GM12878 (cell line): ENCODE results near the gene THSD8. TPM values are rescaled to one million over a fixed set of nuclear protein-coding genes. Genes with fewer than 3 reads are reported as not detected.

ENCODE experiments used
- ATAC-seq: fragments of 200-7000 bp; cut with Tn5 transposase; 3 replicates; pipeline ENCODE4 v1.9.1; 2020; ENCODE audit warnings: mild to moderate bottlenecking, moderate library complexity
- BruUV-seq: library from RNA; stranded (reverse); fragments of 400-500 nt; replicated peaks from 2 replicates; lab custom pipeline; 2021; lab: Mats Ljungman, UMichigan
- CTCF ChIA-PET: fragments of 300-600 bp; sonication (Branson Sonifier 250); formaldehyde crosslinking; extraction: SDS; loops from one replicate; lab custom pipeline; 2021; ENCODE audit warnings: inconsistent platforms; lab: Yijun Ruan, JAX
- POLR2A ChIA-PET: fragments of 350-600 bp; formaldehyde crosslinking; extraction: SDS; loops from one replicate; lab custom pipeline; 2021; ENCODE audit warnings: inconsistent platforms; lab: Charles Lee
- RAD21 ChIA-PET: fragments of 300-600 bp; sonication (Branson Sonifier 250); formaldehyde crosslinking; loops from one replicate; lab custom pipeline; 2023; ENCODE audit warnings: antibody characterized with exemption; ENCODE audit not compliant: unreplicated experiment; lab: Charles Lee
- SMC1A ChIA-PET: fragments of 300-600 bp; sonication (Branson Sonifier 250); formaldehyde crosslinking; loops from one replicate; lab custom pipeline; 2023; ENCODE audit not compliant: unreplicated experiment, uncharacterized antibody; lab: Charles Lee
- DNase-seq: peaks from one replicate; pipeline ENCODE4 v3.0.0-alpha.2; 2011; ENCODE audit warnings: low read depth, low spot score
- FAIRE-seq: peaks from 3 replicates; lab custom pipeline; 2011; peaks lifted over from hg19 to GRCh38; lab: Jason Lieb, UNC
- H2AFZ ChIP-seq: 2 replicates; pipeline ENCODE4 v1.6.0; 2011; ENCODE audit warnings: low read depth, low read length, control low read depth; ENCODE audit not compliant: control insufficient read depth
- H3K27ac ChIP-seq: 2 replicates; pipeline ENCODE4 v1.5.1; 2011; ENCODE audit warnings: control low read depth; ENCODE audit not compliant: control insufficient read depth, insufficient read depth
- H3K27me3 ChIP-seq, 2 experiments: replicated peaks in 1 of 2; 2 replicates each; pipeline versions ENCODE4 v1.6.0 to v1.6.1; 2011; ENCODE audit warnings: low read length in 1 of 2; ENCODE audit not compliant: control insufficient read depth in 2 of 2, insufficient read depth in 2 of 2
- H3K36me3 ChIP-seq, 2 experiments: 2 replicates each; pipeline ENCODE4 v1.5.1; 2011; ENCODE audit warnings: low read length in 1 of 2; ENCODE audit not compliant: control insufficient read depth in 2 of 2, insufficient read depth in 2 of 2
- H3K4me1 ChIP-seq: 2 replicates; pipeline ENCODE4 v1.6.1; 2011; ENCODE audit warnings: mild to moderate bottlenecking, low read length, moderate library complexity, mixed read lengths; ENCODE audit not compliant: control insufficient read depth, insufficient read depth
- H3K4me2 ChIP-seq: 2 replicates; pipeline ENCODE4 v1.6.0; 2011; ENCODE audit warnings: control low read depth; ENCODE audit not compliant: control insufficient read depth, insufficient read depth
- H3K4me3 ChIP-seq: fragments of 200-600 bp; sonication (generic); 2 replicates; pipeline ENCODE4 v1.5.1; 2016
- H3K79me2 ChIP-seq: 2 replicates; pipeline ENCODE4 v1.6.0; 2011; ENCODE audit warnings: low read length; ENCODE audit not compliant: control insufficient read depth, insufficient read depth
- H3K9ac ChIP-seq: 2 replicates; pipeline ENCODE4 v1.8.0; 2011; ENCODE audit warnings: low read length, control low read depth, mixed read lengths; ENCODE audit not compliant: control insufficient read depth, insufficient read depth
- H3K9me3 ChIP-seq: replicated peaks from 3 replicates; pipeline ENCODE4 v1.5.1; 2011; ENCODE audit warnings: mild to moderate bottlenecking, low read length; ENCODE audit not compliant: control insufficient read depth, insufficient read depth
- H4K20me1 ChIP-seq: 2 replicates; pipeline ENCODE4 v1.6.0; 2011; ENCODE audit not compliant: control insufficient read depth, insufficient read depth
- CBFB ChIP-seq: IDR thresholded peaks from 2 replicates; pipeline ENCODE4 v1.6.1; 2016; ENCODE audit warnings: antibody characterized with exemption, low read depth
- EED ChIP-seq: sonication (generic); IDR thresholded peaks from 2 replicates; pipeline ENCODE4 v1.6.1; 2016; ENCODE audit warnings: antibody characterized with exemption, low read depth
- EP300 ChIP-seq, 2 experiments: fragments of 150-350 bp in 1 of 2; IDR thresholded peaks; 2 replicates each; pipeline ENCODE4 v1.6.1; 2011 to 2012; ENCODE audit warnings: low read depth in 2 of 2, low read length in 2 of 2, borderline replicate concordance in 1 of 2, improper control_type of control experiment in 1 of 2, inconsistent platforms in 1 of 2; ENCODE audit not compliant: control insufficient read depth in 1 of 2
- FOXK2 ChIP-seq: fragments of 450-650 bp; IDR thresholded peaks from 2 replicates; pipeline ENCODE4 v1.6.1; 2017; ENCODE audit warnings: mild to moderate bottlenecking, moderate library complexity
- GATAD2B ChIP-seq: fragments of 450-650 bp; conservative IDR thresholded peaks from 2 replicates; pipeline ENCODE4 v1.6.1; 2017; ENCODE audit warnings: low read depth, mild to moderate bottlenecking, moderate library complexity
- IKZF2 ChIP-seq, 2 experiments: fragments of 450-650 bp; IDR thresholded peaks; 2 replicates each; pipeline ENCODE4 v1.6.1; 2017; ENCODE audit warnings: mild to moderate bottlenecking in 2 of 2, moderate library complexity in 2 of 2
- KLF5 ChIP-seq: fragments of 450-650 bp; IDR thresholded peaks from 2 replicates; pipeline ENCODE4 v1.6.1; 2014; ENCODE audit warnings: mild to moderate bottlenecking; ENCODE audit not compliant: partially characterized antibody
- MXI1 ChIP-seq: fragments of 150-350 bp; IDR thresholded peaks from 2 replicates; pipeline ENCODE4 v1.6.1; 2011; ENCODE audit warnings: low read depth, mild to moderate bottlenecking, inconsistent platforms, low read length, improper control_type of control experiment
- NBN ChIP-seq: fragments of 450-650 bp; IDR thresholded peaks from 2 replicates; pipeline ENCODE4 v1.6.1; 2016
- RAD21 ChIP-seq: IDR thresholded peaks from 2 replicates; pipeline ENCODE4 v1.6.1; 2011; ENCODE audit warnings: mild to moderate bottlenecking, low read depth, low read length, moderate library complexity; ENCODE audit not compliant: insufficient read depth
- SMAD1 ChIP-seq: fragments of 450-650 bp; IDR thresholded peaks from 2 replicates; pipeline ENCODE4 v1.6.1; 2018; ENCODE audit warnings: mild to moderate bottlenecking, low read depth; ENCODE audit not compliant: partially characterized antibody
- SMARCA5 ChIP-seq: fragments of 450-650 bp; IDR thresholded peaks from 2 replicates; pipeline ENCODE4 v1.6.1; 2017; ENCODE audit warnings: mild to moderate bottlenecking
- TARDBP ChIP-seq: IDR thresholded peaks from 2 replicates; pipeline ENCODE4 v1.6.1; 2016; ENCODE audit warnings: borderline replicate concordance
- TCF7 ChIP-seq: IDR thresholded peaks from 2 replicates; pipeline ENCODE4 v1.6.1; 2014; ENCODE audit warnings: antibody characterized with exemption, borderline replicate concordance
- USF1 ChIP-seq: IDR thresholded peaks from 2 replicates; pipeline ENCODE4 v1.6.1; 2011; ENCODE audit warnings: borderline replicate concordance, low read depth, mild to moderate bottlenecking, moderate library complexity, mixed read lengths, low read length; ENCODE audit not compliant: insufficient read depth; ENCODE audit errors: extremely low read length
- YY1 ChIP-seq: IDR thresholded peaks from 2 replicates; pipeline ENCODE4 v1.6.1; 2011; ENCODE audit warnings: low read depth, mild to moderate bottlenecking, low read length
- ZNF24 ChIP-seq: fragments of 450-650 bp; IDR thresholded peaks from 2 replicates; pipeline ENCODE4 v1.6.1; 2017; ENCODE audit warnings: antibody characterized with exemption, mild to moderate bottlenecking
- ZNF592 ChIP-seq: fragments of 450-650 bp; IDR thresholded peaks from 2 replicates; pipeline ENCODE4 v1.6.1; 2017; ENCODE audit warnings: mild to moderate bottlenecking, moderate library complexity
- ZSCAN29 ChIP-seq: fragments of 450-650 bp; IDR thresholded peaks from 2 replicates; pipeline ENCODE4 v1.6.1; 2017; ENCODE audit warnings: mild to moderate bottlenecking, moderate library complexity
- WGBS: methylation state at CpG from one replicate; pipeline ENCODE4 v1.1.6; 2016; ENCODE audit warnings: low lambda C conversion rate; ENCODE audit not compliant: insufficient replicate concordance, insufficient coverage; ENCODE audit errors: missing lambda C conversion rate; 5-methylcytosine and 5-hydroxymethylcytosine counted together
- in situ Hi-C: fragments of 300-500 bp; cut with MboI; formaldehyde crosslinking; loops from 9 replicates; pipeline ENCODE4 v1.14.3; 2018; ENCODE audit warnings: mixed read lengths
- intact Hi-C: fragments of 100-400 bp; cut with micrococcal nuclease; formaldehyde crosslinking; loops from one replicate; pipeline ENCODE4 v1.14.2; 2022; ENCODE audit not compliant: unreplicated experiment
- polyA plus RNA-seq, 11 experiments: library from polyadenylated mRNA; depleted of rRNA in 4 of 11; unstranded in 6 of 11; stranded (reverse) in 5 of 11; fragments of >200 nt; fragmentation: Nextera tagmentation in 4 of 11; fragmentation: Illumina TruSeq in 1 of 11; extraction: Ambion mirVana in 4 of 11; extraction: Trizol in 1 of 11; gene quantifications; 1 replicate in 1 of 11; 2 replicates in 10 of 11; pipeline versions ENCODE4 v1.2.1 to v1.2.3, GENCODE V29; 2011 to 2016; ENCODE audit warnings: inconsistent platforms in 2 of 11, missing spikeins in 2 of 11, low read depth in 1 of 11
- total RNA-seq, 4 experiments: library from RNA; depleted of rRNA in 3 of 4; stranded (reverse); fragments of >200 nt in 3 of 4; fragmentation: Illumina TruSeq in 1 of 4; extraction: Trizol in 1 of 4; gene quantifications; 2 replicates each; pipeline versions ENCODE4 v1.2.1 to v1.2.3, GENCODE V29; 2013 to 2021

The THSD8 gene
- total and polyA plus RNA-seq, 10 of the 15 experiments (the other 5 are each of a cell fraction or from before 2014, with no cell fraction given): 0.24 to 32.3 (median 21.3) TPM; not detected in 2

GRCh38 chr19:12789904-12790619 is 11.8 kb upstream of the THSD8 start:
- Histone ChIP-seq H3K4me2 (peak overlapping the region; percentile 97), H2AFZ (peak overlapping the region; percentile 46; the same call in 1 of the 2 replicates), H3K27me3 (no peaks in the 10 kb centered on the region), H3K4me3 (peak overlapping the region; percentile 87), H3K79me2 (peaks cover 42% of the 10 kb centered on the region), H4K20me1 (no peaks in the 10 kb centered on the region), H3K36me3 (no peaks in the 10 kb centered on the region), H3K27ac (peak overlapping the region; percentile 99), H3K9ac (peak overlapping the region; percentile 97), H3K4me1 (peaks cover 47% of the 10 kb centered on the region), H3K9me3 (no peaks in the 10 kb centered on the region; the same call in 2 of the 3 replicates)
- ChIA-PET POLR2A (interaction anchor here (0.6 to 8.2 kb wide), 4 partner anchors 9 to 53 kb away, joined by 3 to 303 read pairs (median 38); partner anchors contain the start of genes GET3 and HOOK2), CTCF (interaction anchor here (1.4 to 11.1 kb wide), 3 partner anchors 12 to 24 kb away, joined by 8 to 537 read pairs (median 44); partner anchors contain the start of gene HOOK2), RAD21 (interaction anchor here (1.8 to 11.4 kb wide), 3 partner anchors 8 to 13 kb away, joined by 13 to 303 read pairs (median 49); partner anchors contain the start of gene HOOK2), SMC1A (interaction anchor here (1.4 to 11.5 kb wide), 3 partner anchors 10 to 30 kb away, joined by 4 to 240 read pairs (median 28); no protein-coding TSS in a partner anchor)
- peak; percentile 86 for DNase-seq
- intact Hi-C loops (loop anchor here (5.0 to 10.0 kb wide), 2 partner anchors 147 to 1695 kb away; partner anchors contain the start of gene CALR), in situ Hi-C loops (no loop called here)
- peak; percentile 18 for FAIRE-seq
- no TSS peak for BruUV-seq
- WGBS: under 1% methylated on average over 56 of the region's 56 CpGs
- ATAC-seq: peak; percentile 53
- no peak for TF ChIP-seq USF1
- TF ChIP-seq RAD21: no peak
- no peak for TF ChIP-seq ZNF24
- no peak for TF ChIP-seq ZSCAN29
- peak; percentile 77 for TF ChIP-seq NBN
- 0 out of 2 replicates have a peak, but pooled peaks have one; percentile 37 for TF ChIP-seq ZNF592
- peak; percentile 96 for TF ChIP-seq MXI1
- peak; percentile 69 for TF ChIP-seq SMAD1
- TF ChIP-seq TARDBP: no peak; the same call in 1 of the 2 replicates
- peak; percentile 52; the same call in 1 of the 2 replicates for TF ChIP-seq CBFB
- TF ChIP-seq FOXK2: peak; percentile 97
- peak; percentile 90 to 91 for TF ChIP-seq IKZF2 (IDR thresholded peaks at IDR 0.05)
- peak; percentile 28; the same call in 1 of the 2 replicates for TF ChIP-seq SMARCA5
- TF ChIP-seq KLF5: peak; percentile 99
- TF ChIP-seq GATAD2B: peak; percentile 72; the same call in 1 of the 2 replicates
- TF ChIP-seq EP300 (IDR thresholded peaks at IDR 0.05; ENCODE audit: borderline replicate concordance in 1 of 2, control insufficient read depth in 1 of 2, low read depth in 2 of 2, low read length in 2 of 2): 0 out of 4 replicates have a peak, but pooled peaks of 1 of the 2 experiments have one; percentile 9
- peak; percentile 69 for TF ChIP-seq YY1
- TF ChIP-seq EED: peak; percentile 64
- TF ChIP-seq TCF7: no peak
